SK-N-SH treated with all-trans-retinoic acid at 6 μM for 48 hours (cell line): ENCODE data around the gene SDK2.

ENCODE experiments used
- ARNTL ChIP-seq: fragments of 450-650 bp; formaldehyde crosslinking; IDR thresholded peaks from 2 replicates; pipeline ENCODE4 v1.5.0; 2020; ENCODE audit warnings: low read depth, mild to moderate bottlenecking, moderate library complexity, borderline replicate concordance
- OSR1 ChIP-seq: fragments of 250-450 bp; sonication (Bioruptor Pico); IDR thresholded peaks from 2 replicates; pipeline ENCODE4 v1.8.0; 2022; ENCODE audit warnings: moderate library complexity, mild to moderate bottlenecking, inconsistent platforms
- RARB ChIP-seq: fragments of 250-450 bp; sonication (Bioruptor Pico); IDR thresholded peaks from 2 replicates; pipeline ENCODE4 v1.8.0; 2021; ENCODE audit warnings: mild to moderate bottlenecking, moderate library complexity
- ZFP30 ChIP-seq: fragments of 450-650 bp; formaldehyde crosslinking; IDR thresholded peaks from 2 replicates; pipeline ENCODE4 v1.5.0; 2022; ENCODE audit warnings: mild to moderate bottlenecking, moderate library complexity
- TF ChIP-seq, protein P1 (sequence below): fragments of 250-450 bp; sonication (Bioruptor Pico); IDR thresholded peaks from 2 replicates; pipeline ENCODE4 v1.8.0; 2021; ENCODE audit warnings: low read depth, mild to moderate bottlenecking, moderate library complexity, borderline replicate concordance
- TF ChIP-seq, protein P2 (sequence below): fragments of 250-450 bp; sonication (Bioruptor Pico); IDR thresholded peaks from 2 replicates; pipeline ENCODE4 v1.8.0; 2020; ENCODE audit warnings: mild to moderate bottlenecking, moderate library complexity, borderline replicate concordance
- TF ChIP-seq, protein P3 (sequence below): fragments of 250-450 bp; sonication (Bioruptor Pico); IDR thresholded peaks from 2 replicates; pipeline ENCODE4 v1.5.1; 2020; ENCODE audit warnings: low read depth, mild to moderate bottlenecking, moderate library complexity

DNA sequence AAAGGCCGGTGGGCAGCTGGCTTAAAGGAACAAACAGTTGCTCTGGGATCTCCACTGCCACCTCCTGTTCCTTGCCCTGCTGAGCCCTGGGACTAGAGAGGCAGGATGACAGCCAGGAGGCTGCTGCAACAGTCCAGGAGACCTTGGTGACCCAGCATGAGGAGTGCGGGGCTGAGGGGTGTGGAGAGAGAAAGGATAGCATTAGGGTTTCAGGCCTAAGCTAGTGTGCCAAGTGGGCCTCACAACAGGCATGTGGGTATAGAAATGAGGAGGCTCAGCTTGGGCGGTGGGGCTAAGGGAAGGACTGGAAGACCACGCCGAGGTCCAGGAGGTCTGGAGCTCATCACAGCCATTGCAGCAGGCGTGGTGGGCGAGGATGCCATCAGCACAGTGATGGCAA, 39.8 kb downstream of the SDK2 start:
- TF ChIP-seq ZFP30 (CRISPR knock-in tag) (no peak), RARB (CRISPR knock-in tag) (no peak), ARNTL (no peak), OSR1 (CRISPR knock-in tag) (no peak)
- TF ChIP-seq, protein P1, sequence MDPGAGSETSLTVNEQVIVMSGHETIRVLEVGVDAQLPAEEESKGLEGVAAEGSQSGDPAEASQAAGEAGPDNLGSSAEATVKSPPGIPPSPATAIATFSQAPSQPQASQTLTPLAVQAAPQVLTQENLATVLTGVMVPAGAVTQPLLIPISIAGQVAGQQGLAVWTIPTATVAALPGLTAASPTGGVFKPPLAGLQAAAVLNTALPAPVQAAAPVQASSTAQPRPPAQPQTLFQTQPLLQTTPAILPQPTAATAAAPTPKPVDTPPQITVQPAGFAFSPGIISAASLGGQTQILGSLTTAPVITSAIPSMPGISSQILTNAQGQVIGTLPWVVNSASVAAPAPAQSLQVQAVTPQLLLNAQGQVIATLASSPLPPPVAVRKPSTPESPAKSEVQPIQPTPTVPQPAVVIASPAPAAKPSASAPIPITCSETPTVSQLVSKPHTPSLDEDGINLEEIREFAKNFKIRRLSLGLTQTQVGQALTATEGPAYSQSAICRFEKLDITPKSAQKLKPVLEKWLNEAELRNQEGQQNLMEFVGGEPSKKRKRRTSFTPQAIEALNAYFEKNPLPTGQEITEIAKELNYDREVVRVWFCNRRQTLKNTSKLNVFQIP (CRISPR knock-in tag) = no peak
- TF ChIP-seq, protein P2, sequence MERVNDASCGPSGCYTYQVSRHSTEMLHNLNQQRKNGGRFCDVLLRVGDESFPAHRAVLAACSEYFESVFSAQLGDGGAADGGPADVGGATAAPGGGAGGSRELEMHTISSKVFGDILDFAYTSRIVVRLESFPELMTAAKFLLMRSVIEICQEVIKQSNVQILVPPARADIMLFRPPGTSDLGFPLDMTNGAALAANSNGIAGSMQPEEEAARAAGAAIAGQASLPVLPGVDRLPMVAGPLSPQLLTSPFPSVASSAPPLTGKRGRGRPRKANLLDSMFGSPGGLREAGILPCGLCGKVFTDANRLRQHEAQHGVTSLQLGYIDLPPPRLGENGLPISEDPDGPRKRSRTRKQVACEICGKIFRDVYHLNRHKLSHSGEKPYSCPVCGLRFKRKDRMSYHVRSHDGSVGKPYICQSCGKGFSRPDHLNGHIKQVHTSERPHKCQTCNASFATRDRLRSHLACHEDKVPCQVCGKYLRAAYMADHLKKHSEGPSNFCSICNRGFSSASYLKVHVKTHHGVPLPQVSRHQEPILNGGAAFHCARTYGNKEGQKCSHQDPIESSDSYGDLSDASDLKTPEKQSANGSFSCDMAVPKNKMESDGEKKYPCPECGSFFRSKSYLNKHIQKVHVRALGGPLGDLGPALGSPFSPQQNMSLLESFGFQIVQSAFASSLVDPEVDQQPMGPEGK (CRISPR knock-in tag) = no peak
- TF ChIP-seq, protein P3, sequence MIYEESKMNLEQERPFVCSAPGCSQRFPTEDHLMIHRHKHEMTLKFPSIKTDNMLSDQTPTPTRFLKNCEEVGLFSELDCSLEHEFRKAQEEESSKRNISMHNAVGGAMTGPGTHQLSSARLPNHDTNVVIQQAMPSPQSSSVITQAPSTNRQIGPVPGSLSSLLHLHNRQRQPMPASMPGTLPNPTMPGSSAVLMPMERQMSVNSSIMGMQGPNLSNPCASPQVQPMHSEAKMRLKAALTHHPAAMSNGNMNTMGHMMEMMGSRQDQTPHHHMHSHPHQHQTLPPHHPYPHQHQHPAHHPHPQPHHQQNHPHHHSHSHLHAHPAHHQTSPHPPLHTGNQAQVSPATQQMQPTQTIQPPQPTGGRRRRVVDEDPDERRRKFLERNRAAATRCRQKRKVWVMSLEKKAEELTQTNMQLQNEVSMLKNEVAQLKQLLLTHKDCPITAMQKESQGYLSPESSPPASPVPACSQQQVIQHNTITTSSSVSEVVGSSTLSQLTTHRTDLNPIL (CRISPR knock-in tag) = no peak
